Right lobe of liver (tissue), 6 donors: ENCODE measurements around the gene WBP1. TPM values are rescaled to one million over a fixed set of nuclear protein-coding genes. Genes with fewer than 3 reads are reported as not detected.

Experiments used
- ATAC-seq, 4 donors: fragments of 200-7000 bp; cut with Tn5 transposase; one replicate each; pipeline ENCODE4 v1.9.1; 2020; ENCODE audit warnings: mild to moderate bottlenecking in 4 of 4, moderate library complexity in 4 of 4
- DNase-seq, 3 donors: peaks; one replicate each; pipeline ENCODE4 v3.0.0-alpha.2; 2020
- H3K27ac ChIP-seq, 3 donors: fragments of 200-600 bp; one replicate each; pipeline ENCODE4 v1.8.0; 2022
- H3K27me3 ChIP-seq, 2 donors: fragments of 200-600 bp; one replicate each; pipeline ENCODE4 v1.8.0; 2022
- H3K36me3 ChIP-seq, 4 donors: fragments of 200-600 bp; sonication (generic) in 1 of 4; one replicate each; pipeline versions ENCODE4 v1.5.1 to v1.8.0; 2017 to 2022; ENCODE audit warnings: control low read depth in 1 of 4
- H3K4me1 ChIP-seq, 4 donors: fragments of 200-600 bp; sonication (generic) in 1 of 4; one replicate each; pipeline versions ENCODE4 v1.5.1 to v1.8.0; 2017 to 2022; ENCODE audit warnings: control low read depth in 1 of 4
- H3K4me3 ChIP-seq, 3 donors: fragments of 200-600 bp; one replicate each; pipeline ENCODE4 v1.8.0; 2022
- H3K9me3 ChIP-seq, 4 donors: fragments of 200-600 bp; sonication (generic) in 1 of 4; one replicate each; pipeline versions ENCODE4 v1.5.1 to v1.8.0; 2017 to 2022; ENCODE audit warnings: control low read depth in 1 of 4
- POLR2A ChIP-seq: fragments of 450-650 bp; IDR thresholded peaks from one replicate; pipeline ENCODE4 v1.6.1; 2017; ENCODE audit warnings: antibody characterized with exemption, mild to moderate bottlenecking
- whole genome bisulfite sequencing: methylation state at CpG from one replicate; pipeline ENCODE4 v1.1.6; 2018; ENCODE audit warnings: low coverage, low lambda C conversion rate; ENCODE audit not compliant: insufficient coverage; ENCODE audit errors: missing lambda C conversion rate; 5-methylcytosine and 5-hydroxymethylcytosine counted together
- intact Hi-C, 2 donors: fragments of 100-400 bp; cut with DNase I; formaldehyde crosslinking; loops; one replicate each; pipeline versions ENCODE4 v1.11.2 to v1.14.1; 2022
- total RNA-seq, 6 experiments: library from RNA; depleted of rRNA in 2 of 6; stranded (reverse); fragments of >200 nt in 2 of 6; fragmentation: NEBNext Ultra II Directional in 3 of 6; extraction: Animal tissue kit (Norgen Biotek cat#: 25700) in 3 of 6; gene quantifications; one replicate each; pipeline versions ENCODE4 v1.1.0 to v1.2.4, GENCODE V29; 2016 to 2023
- TF ChIP-seq, protein P1 (sequence below), 4 donors: fragments of 200-600 bp in 3 of 4; fragments of 450-650 bp in 1 of 4; IDR thresholded peaks; one replicate each; pipeline versions ENCODE4 v1.5.1 to v1.8.0; 2016 to 2022; ENCODE audit warnings: antibody characterized with exemption in 4 of 4, mild to moderate bottlenecking in 2 of 4
- donor health status: DM: no; HTN: yes; CAD: no.
- donor health status: DM: no; HTN: no; CAD: no.
- donor health status: DM: no; HTN: no; CAD: no.
- donor health status: DM: no; HTN: yes; CAD: no.
- donor health status: DM: no; HTN: yes; CAD: no.

Gene WBP1
- total RNA-seq, 6 experiments from 2014 or later, result 29.6 to 37.6 (median 32.2) TPM

DNA sequence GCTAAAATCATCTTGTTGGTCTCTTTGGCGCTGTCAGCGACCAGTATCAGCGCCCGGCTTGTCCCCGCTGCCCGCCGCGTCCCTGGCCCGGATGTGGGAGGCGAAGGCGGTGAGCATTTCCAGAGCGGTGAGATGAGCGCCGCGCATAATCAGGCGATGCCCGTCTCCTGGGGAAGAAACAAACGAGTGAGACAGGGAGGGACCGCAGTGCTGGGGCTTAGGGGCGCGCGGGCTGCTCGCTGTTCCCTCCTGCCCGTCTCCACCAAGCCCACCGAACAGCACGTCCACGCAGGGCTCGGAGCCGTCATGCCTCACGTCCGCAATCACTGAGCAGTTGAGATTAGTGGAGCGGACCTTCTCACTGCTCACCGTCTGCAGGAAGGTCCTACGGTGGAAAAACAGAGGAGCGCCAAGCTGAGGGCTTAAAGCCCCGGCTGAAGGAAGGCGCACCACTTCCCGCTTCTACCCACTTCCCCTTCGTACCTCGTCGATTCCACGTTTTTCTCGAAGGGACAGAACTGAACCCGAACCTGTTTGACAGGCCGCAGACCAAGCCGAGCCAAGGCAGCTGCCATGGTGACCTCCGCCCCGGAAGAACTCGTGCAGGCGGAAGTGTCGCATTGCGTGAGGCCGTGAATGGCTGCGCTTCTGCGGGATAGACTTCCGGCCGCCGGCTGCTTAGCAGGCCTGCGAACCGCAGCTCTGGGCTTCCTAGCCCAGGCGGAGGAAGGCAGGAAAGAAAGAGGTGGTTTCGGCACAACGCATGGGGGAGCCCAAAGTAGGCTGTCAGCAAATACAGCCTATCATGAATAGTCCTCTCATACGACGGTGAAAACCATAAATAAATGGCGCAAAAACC, 14.1 kb downstream of the WBP1 start, which contains the start of gene MRPL53:
Gene MRPL53, minus strand, starts transcription at position 595 of the 859 bp plus-strand sequence. Its CDS starts 20 bp downstream, at position 575.
- H3K4me1 ChIP-seq, result peaks cover 0 to 24% (median 5%) of the 10 kb centered on the region in 4 donors
- TF ChIP-seq, protein P1, sequence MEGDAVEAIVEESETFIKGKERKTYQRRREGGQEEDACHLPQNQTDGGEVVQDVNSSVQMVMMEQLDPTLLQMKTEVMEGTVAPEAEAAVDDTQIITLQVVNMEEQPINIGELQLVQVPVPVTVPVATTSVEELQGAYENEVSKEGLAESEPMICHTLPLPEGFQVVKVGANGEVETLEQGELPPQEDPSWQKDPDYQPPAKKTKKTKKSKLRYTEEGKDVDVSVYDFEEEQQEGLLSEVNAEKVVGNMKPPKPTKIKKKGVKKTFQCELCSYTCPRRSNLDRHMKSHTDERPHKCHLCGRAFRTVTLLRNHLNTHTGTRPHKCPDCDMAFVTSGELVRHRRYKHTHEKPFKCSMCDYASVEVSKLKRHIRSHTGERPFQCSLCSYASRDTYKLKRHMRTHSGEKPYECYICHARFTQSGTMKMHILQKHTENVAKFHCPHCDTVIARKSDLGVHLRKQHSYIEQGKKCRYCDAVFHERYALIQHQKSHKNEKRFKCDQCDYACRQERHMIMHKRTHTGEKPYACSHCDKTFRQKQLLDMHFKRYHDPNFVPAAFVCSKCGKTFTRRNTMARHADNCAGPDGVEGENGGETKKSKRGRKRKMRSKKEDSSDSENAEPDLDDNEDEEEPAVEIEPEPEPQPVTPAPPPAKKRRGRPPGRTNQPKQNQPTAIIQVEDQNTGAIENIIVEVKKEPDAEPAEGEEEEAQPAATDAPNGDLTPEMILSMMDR (IDR thresholded peaks at IDR 0.05), result no peak
- peak; percentile 82 for TF ChIP-seq POLR2A
- H3K9me3 ChIP-seq, result no peaks in the 10 kb centered on the region
- peak within 1 kb of the TSS; percentile 66 to 91 (median 88) for H3K27ac ChIP-seq
- ATAC-seq, result peak; percentile 93 to 95 (median 94)
- no peaks in the 10 kb centered on the region for H3K27me3 ChIP-seq
- DNase-seq, result peak; percentile 94 to 96 (median 95)
- under 1% methylated on average over 49 of the region's 66 CpGs for WGBS
- H3K4me3 ChIP-seq, result peak within 1 kb of the TSS; percentile 56 to 65 (median 57)
- H3K36me3 ChIP-seq, result peaks cover 0 to 16% (median 5%) of the 10 kb centered on the region in 4 donors
- intact Hi-C loops, result no loop called here

DNA sequence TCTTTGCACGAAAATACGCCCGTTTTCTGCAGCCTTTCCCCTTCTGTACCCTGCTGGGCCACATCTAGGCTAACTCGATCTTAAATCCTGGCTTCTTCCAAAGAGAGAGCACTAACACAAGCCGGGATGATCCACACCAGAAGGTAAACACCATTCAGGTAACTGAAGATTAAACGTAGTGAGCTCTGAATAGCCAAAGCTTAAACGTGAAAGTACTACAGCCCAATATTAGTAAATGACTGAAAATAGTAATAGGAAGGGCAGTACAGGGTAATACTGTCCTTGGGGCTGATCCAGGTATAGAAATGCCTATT, 14.7 kb downstream of the WBP1 start:
- 5% methylated on average over 7 of the region's 7 CpGs for WGBS
- ATAC-seq (peak; percentile 8 to 19 (median 14)), DNase-seq (no peak)
- no peak for TF ChIP-seq POLR2A
- TF ChIP-seq, protein P1 (IDR thresholded peaks at IDR 0.05), result no peak
- no peaks in the 10 kb centered on the region for H3K9me3 ChIP-seq
- intact Hi-C loops, result no loop called here
- peaks cover 0 to 29% (median 5%) of the 10 kb centered on the region in 4 donors for H3K4me1 ChIP-seq
- H3K4me3 ChIP-seq, result peak overlapping the region; percentile 56 to 65 (median 57)
- H3K27ac ChIP-seq, result peak overlapping the region; percentile 66 to 91 (median 88)
- H3K27me3 ChIP-seq, result no peaks in the 10 kb centered on the region
- peaks cover 0 to 16% (median 5%) of the 10 kb centered on the region in 4 donors for H3K36me3 ChIP-seq

DNA sequence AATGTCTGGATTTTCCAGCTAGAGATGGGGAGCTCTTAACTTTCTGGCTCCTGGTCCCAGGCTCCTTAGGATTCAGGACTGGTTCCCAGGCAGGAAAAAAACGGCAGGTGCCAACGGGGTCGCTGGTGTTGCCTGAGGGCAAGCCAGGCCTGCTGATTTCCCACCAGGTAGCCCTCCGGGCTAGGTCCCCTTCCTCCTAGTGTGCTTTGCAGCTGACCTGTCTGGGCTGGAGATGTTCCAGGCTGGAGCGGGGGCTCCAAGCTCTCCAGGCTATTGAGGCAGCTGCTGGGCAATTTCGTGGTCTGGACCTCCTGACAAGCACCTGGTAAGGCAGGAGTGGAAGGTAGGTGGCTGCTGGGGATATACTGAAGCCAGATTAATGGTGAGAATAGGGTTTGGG, 16.2 kb downstream of the WBP1 start:
- no peaks in the 10 kb centered on the region for H3K9me3 ChIP-seq
- no peak for TF ChIP-seq POLR2A
- TF ChIP-seq, protein P1 (IDR thresholded peaks at IDR 0.05), result no peak
- WGBS, result 88% methylated on average over 3 of the region's 6 CpGs
- no peak overlapping the region for H3K27ac ChIP-seq
- peaks cover 0 to 29% (median 5%) of the 10 kb centered on the region in 4 donors for H3K4me1 ChIP-seq
- ATAC-seq, result no peak
- peaks cover 0 to 20% (median 5%) of the 10 kb centered on the region in 4 donors for H3K36me3 ChIP-seq
- intact Hi-C loops, result no loop called here
- DNase-seq, result no peak
- no peaks in the 10 kb centered on the region for H3K27me3 ChIP-seq
- no peak overlapping the region for H3K4me3 ChIP-seq

DNA sequence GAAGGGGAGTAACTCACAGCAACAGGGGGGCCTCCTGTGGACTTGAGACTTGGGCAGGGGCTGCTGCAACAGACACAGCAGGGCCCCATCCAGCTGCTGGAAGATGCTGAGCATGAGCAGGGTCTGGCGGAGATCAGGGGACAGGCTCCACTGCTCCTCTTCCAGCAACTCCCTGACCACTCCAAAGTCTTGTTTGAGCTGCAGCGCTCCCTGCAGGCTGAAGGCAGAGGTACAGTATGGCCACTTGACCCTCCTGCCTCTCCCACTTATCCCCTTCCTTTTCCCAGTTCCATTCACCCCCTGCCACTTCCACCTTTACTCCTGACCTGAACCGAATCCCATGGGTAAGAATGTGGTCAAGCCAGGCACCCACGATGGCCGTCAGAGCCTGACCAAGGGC, 16.7 kb downstream of the WBP1 start:
- intact Hi-C loops, result no loop called here
- Histone ChIP-seq H3K4me3 (no peak overlapping the region), H3K4me1 (peaks cover 0 to 29% (median 5%) of the 10 kb centered on the region in 4 donors), H3K27ac (no peak overlapping the region), H3K9me3 (no peaks in the 10 kb centered on the region), H3K27me3 (no peaks in the 10 kb centered on the region), H3K36me3 (peaks cover 0 to 20% (median 5%) of the 10 kb centered on the region in 4 donors)
- no CpG with 5 or more reads among the region's 5 CpGs for WGBS
- ATAC-seq, result no peak
- no peak for DNase-seq
- TF ChIP-seq, protein P1 (IDR thresholded peaks at IDR 0.05), result peak in 2 of 4 donors; percentile 9
- TF ChIP-seq POLR2A, result no peak
